RWPE2 (cell line): ENCODE data around the gene ROCK2.

Experiments used
- ATAC-seq: fragments of 200-7000 bp; cut with Tn5 transposase; 3 replicates; pipeline ENCODE4 v1.9.1; 2021; ENCODE audit warnings: low read depth
- DNase-seq: peaks from one replicate; pipeline ENCODE4 v3.0.0-alpha.2; 2020; ENCODE audit warnings: low spot score
- H3K27ac ChIP-seq: fragments of 450-650 bp; 2 replicates; pipeline ENCODE4 v1.5.1; 2017; ENCODE audit warnings: mild to moderate bottlenecking; ENCODE audit not compliant: poor library complexity, severe bottlenecking
- H3K27me3 ChIP-seq: fragments of 250-450 bp; sonication (Bioruptor Pico); 2 replicates; pipeline ENCODE4 v1.5.1; 2021; ENCODE audit warnings: mild to moderate bottlenecking, moderate library complexity; ENCODE audit not compliant: insufficient read depth, poor library complexity, severe bottlenecking
- H3K36me3 ChIP-seq: fragments of 250-450 bp; sonication (Bioruptor Pico); 2 replicates; pipeline ENCODE4 v1.5.1; 2020; ENCODE audit warnings: low read depth, mild to moderate bottlenecking, moderate library complexity
- H3K4me1 ChIP-seq: fragments of 250-450 bp; sonication (Bioruptor Pico); 2 replicates; pipeline ENCODE4 v1.5.1; 2021; ENCODE audit warnings: mild to moderate bottlenecking, moderate library complexity; ENCODE audit not compliant: insufficient read depth, poor library complexity, severe bottlenecking
- H3K4me3 ChIP-seq: fragments of 250-450 bp; sonication (Bioruptor Pico); 2 replicates; pipeline ENCODE4 v1.5.1; 2021; ENCODE audit warnings: mild to moderate bottlenecking, moderate library complexity; ENCODE audit not compliant: severe bottlenecking
- H3K9me3 ChIP-seq: fragments of 250-450 bp; sonication (Bioruptor Pico); 2 replicates; pipeline ENCODE4 v1.5.1; 2021; ENCODE audit warnings: mild to moderate bottlenecking, moderate library complexity; ENCODE audit not compliant: severe bottlenecking
- CTCF ChIP-seq: fragments of 450-650 bp; IDR thresholded peaks from one replicate; pipeline ENCODE4 v1.5.1; 2017; ENCODE audit warnings: mild to moderate bottlenecking, moderate library complexity; ENCODE audit not compliant: poor library complexity, severe bottlenecking

Gene ROCK2

GRCh38 chr2:11327871-11328270, 16.6 kb downstream of the ROCK2 start:
- TF ChIP-seq CTCF, result no peak
- Histone ChIP-seq H3K27ac (no peak overlapping the region), H3K9me3 (no peaks in the 10 kb centered on the region), H3K4me3 (no peak overlapping the region), H3K27me3 (no peaks in the 10 kb centered on the region), H3K36me3 (no peaks in the 10 kb centered on the region), H3K4me1 (peaks cover 12% of the 10 kb centered on the region)
- no peak for DNase-seq
- no peak for ATAC-seq

- H3K4me1 ChIP-seq, result peaks cover 12% of the 10 kb centered on the region
- DNase-seq, result no peak
- no peak for TF ChIP-seq CTCF
- no peak overlapping the region for H3K27ac ChIP-seq
- no peaks in the 10 kb centered on the region for H3K36me3 ChIP-seq
- no peaks in the 10 kb centered on the region for H3K9me3 ChIP-seq
- H3K4me3 ChIP-seq, result no peak overlapping the region
- H3K27me3 ChIP-seq, result no peaks in the 10 kb centered on the region
- no peak for ATAC-seq
Observed at GRCh38 chr2:11326677-11327211, 17.7 kb downstream of the ROCK2 start.

GRCh38 chr2:11325961-11326676, 18.3 kb downstream of the ROCK2 start:
- no peak for ATAC-seq
- no peaks in the 10 kb centered on the region for H3K27me3 ChIP-seq
- peaks cover 12% of the 10 kb centered on the region for H3K4me1 ChIP-seq
- TF ChIP-seq CTCF, result no peak
- no peak overlapping the region for H3K4me3 ChIP-seq
- no peak for DNase-seq
- H3K36me3 ChIP-seq, result no peaks in the 10 kb centered on the region
- no peak overlapping the region for H3K27ac ChIP-seq
- H3K9me3 ChIP-seq, result no peaks in the 10 kb centered on the region

GRCh38 chr2:11321847-11322246, 22.6 kb downstream of the ROCK2 start:
- no peak overlapping the region for H3K4me3 ChIP-seq
- no peak overlapping the region for H3K27ac ChIP-seq
- ATAC-seq (no peak), DNase-seq (no peak)
- H3K9me3 ChIP-seq, result no peaks in the 10 kb centered on the region
- no peaks in the 10 kb centered on the region for H3K4me1 ChIP-seq
- no peak for TF ChIP-seq CTCF
- no peaks in the 10 kb centered on the region for H3K27me3 ChIP-seq
- H3K36me3 ChIP-seq, result no peaks in the 10 kb centered on the region
